Parathyroid adenoma (tissue), 2 donors: Measurements from ENCODE around the gene AUTS2.

ENCODE experiments used
- H2AFZ ChIP-seq: fragments of 300-600 bp; sonication (generic); one replicate; pipeline ENCODE4 v1.7.0; 2017; ENCODE audit warnings: antibody characterized with exemption, mild to moderate bottlenecking
- H3K27ac ChIP-seq: fragments of 300-600 bp; sonication (generic); one replicate; pipeline ENCODE4 v1.7.0; 2017
- H3K27me3 ChIP-seq: fragments of 300-600 bp; sonication (generic); one replicate; pipeline ENCODE4 v1.7.0; 2017; ENCODE audit warnings: low read length; ENCODE audit not compliant: control insufficient read depth, insufficient read depth
- H3K36me3 ChIP-seq: fragments of 300-600 bp; sonication (generic); one replicate; pipeline ENCODE4 v1.7.0; 2017; ENCODE audit warnings: low read length; ENCODE audit not compliant: control insufficient read depth, insufficient read depth
- H3K4me1 ChIP-seq: fragments of 300-600 bp; sonication (generic); one replicate; pipeline ENCODE4 v1.7.0; 2017; ENCODE audit warnings: control low read depth
- H3K4me2 ChIP-seq: fragments of 300-600 bp; sonication (generic); one replicate; pipeline ENCODE4 v1.7.0; 2017; ENCODE audit warnings: low read length
- H3K4me3 ChIP-seq: fragments of 300-600 bp; sonication (generic); one replicate; pipeline ENCODE4 v1.7.0; 2017; ENCODE audit warnings: low read depth, low read length
- H3K79me2 ChIP-seq: fragments of 300-600 bp; sonication (generic); one replicate; pipeline ENCODE4 v1.7.0; 2017; ENCODE audit warnings: control low read depth
- H3K9ac ChIP-seq: fragments of 300-600 bp; sonication (generic); one replicate; pipeline ENCODE4 v1.7.0; 2017; ENCODE audit warnings: mild to moderate bottlenecking
- H3K9me3 ChIP-seq: fragments of 300-600 bp; sonication (generic); one replicate; pipeline ENCODE4 v1.7.0; 2017; ENCODE audit warnings: low read length; ENCODE audit not compliant: control insufficient read depth
- TF ChIP-seq, protein P1 (sequence below): fragments of 300-600 bp; sonication (generic); IDR thresholded peaks from one replicate; pipeline ENCODE4 v1.7.0; 2017; ENCODE audit warnings: antibody characterized with exemption, mild to moderate bottlenecking
- donor health status: primary hyperparathyroidism.

Gene AUTS2

GRCh38 chr7:69934144-69934903, 336.0 kb downstream of the AUTS2 start:
- no peak overlapping the region for H3K27ac ChIP-seq
- H3K4me1 ChIP-seq, result peaks cover 5% of the 10 kb centered on the region
- no peaks in the 10 kb centered on the region for H3K79me2 ChIP-seq
- no peak overlapping the region for H3K9ac ChIP-seq
- no peaks in the 10 kb centered on the region for H3K9me3 ChIP-seq
- H3K4me3 ChIP-seq, result no peak overlapping the region
- H3K36me3 ChIP-seq, result no peaks in the 10 kb centered on the region
- no peak overlapping the region for H2AFZ ChIP-seq
- TF ChIP-seq, protein P1, sequence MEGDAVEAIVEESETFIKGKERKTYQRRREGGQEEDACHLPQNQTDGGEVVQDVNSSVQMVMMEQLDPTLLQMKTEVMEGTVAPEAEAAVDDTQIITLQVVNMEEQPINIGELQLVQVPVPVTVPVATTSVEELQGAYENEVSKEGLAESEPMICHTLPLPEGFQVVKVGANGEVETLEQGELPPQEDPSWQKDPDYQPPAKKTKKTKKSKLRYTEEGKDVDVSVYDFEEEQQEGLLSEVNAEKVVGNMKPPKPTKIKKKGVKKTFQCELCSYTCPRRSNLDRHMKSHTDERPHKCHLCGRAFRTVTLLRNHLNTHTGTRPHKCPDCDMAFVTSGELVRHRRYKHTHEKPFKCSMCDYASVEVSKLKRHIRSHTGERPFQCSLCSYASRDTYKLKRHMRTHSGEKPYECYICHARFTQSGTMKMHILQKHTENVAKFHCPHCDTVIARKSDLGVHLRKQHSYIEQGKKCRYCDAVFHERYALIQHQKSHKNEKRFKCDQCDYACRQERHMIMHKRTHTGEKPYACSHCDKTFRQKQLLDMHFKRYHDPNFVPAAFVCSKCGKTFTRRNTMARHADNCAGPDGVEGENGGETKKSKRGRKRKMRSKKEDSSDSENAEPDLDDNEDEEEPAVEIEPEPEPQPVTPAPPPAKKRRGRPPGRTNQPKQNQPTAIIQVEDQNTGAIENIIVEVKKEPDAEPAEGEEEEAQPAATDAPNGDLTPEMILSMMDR, result no peak
- no peak overlapping the region for H3K4me2 ChIP-seq
- no peaks in the 10 kb centered on the region for H3K27me3 ChIP-seq

- no peak overlapping the region for H3K4me2 ChIP-seq
- no peaks in the 10 kb centered on the region for H3K27me3 ChIP-seq
- no peak overlapping the region for H2AFZ ChIP-seq
- TF ChIP-seq, protein P1, result no peak
- H3K79me2 ChIP-seq, result no peaks in the 10 kb centered on the region
- H3K9ac ChIP-seq, result no peak overlapping the region
- peaks cover 5% of the 10 kb centered on the region for H3K4me1 ChIP-seq
- H3K9me3 ChIP-seq, result no peaks in the 10 kb centered on the region
- H3K27ac ChIP-seq, result no peak overlapping the region
- no peak overlapping the region for H3K4me3 ChIP-seq
- no peaks in the 10 kb centered on the region for H3K36me3 ChIP-seq
Measured at GRCh38 chr7:69935107-69935506, 336.8 kb downstream of the AUTS2 start.

GRCh38 chr7:69937097-69937496, 338.8 kb downstream of the AUTS2 start:
- peaks cover 5% of the 10 kb centered on the region for H3K4me1 ChIP-seq
- no peak overlapping the region for H2AFZ ChIP-seq
- no peaks in the 10 kb centered on the region for H3K27me3 ChIP-seq
- no peaks in the 10 kb centered on the region for H3K36me3 ChIP-seq
- H3K4me2 ChIP-seq, result no peak overlapping the region
- TF ChIP-seq, protein P1, result no peak
- H3K9ac ChIP-seq, result no peak overlapping the region
- H3K4me3 ChIP-seq, result no peak overlapping the region
- no peaks in the 10 kb centered on the region for H3K79me2 ChIP-seq
- H3K27ac ChIP-seq, result no peak overlapping the region
- no peaks in the 10 kb centered on the region for H3K9me3 ChIP-seq

GRCh38 chr7:69939317-69939716, 341.0 kb downstream of the AUTS2 start:
- TF ChIP-seq, protein P1, result no peak
- Histone ChIP-seq H3K4me3 (no peak overlapping the region), H3K4me1 (peaks cover 5% of the 10 kb centered on the region)

More at GRCh38 chr7:69939317-69939716, 341.0 kb downstream of the AUTS2 start:
- Histone ChIP-seq H3K27me3 (no peaks in the 10 kb centered on the region), H2AFZ (no peak overlapping the region), H3K79me2 (no peaks in the 10 kb centered on the region), H3K4me2 (no peak overlapping the region), H3K9ac (no peak overlapping the region), H3K27ac (no peak overlapping the region), H3K9me3 (no peaks in the 10 kb centered on the region), H3K36me3 (no peaks in the 10 kb centered on the region)
